ENCODE results near the gene MEIKIN. TPM values are rescaled to one million over a fixed set of nuclear protein-coding genes. Genes with fewer than 3 reads are reported as not detected.

MEIKIN gene, protein sequence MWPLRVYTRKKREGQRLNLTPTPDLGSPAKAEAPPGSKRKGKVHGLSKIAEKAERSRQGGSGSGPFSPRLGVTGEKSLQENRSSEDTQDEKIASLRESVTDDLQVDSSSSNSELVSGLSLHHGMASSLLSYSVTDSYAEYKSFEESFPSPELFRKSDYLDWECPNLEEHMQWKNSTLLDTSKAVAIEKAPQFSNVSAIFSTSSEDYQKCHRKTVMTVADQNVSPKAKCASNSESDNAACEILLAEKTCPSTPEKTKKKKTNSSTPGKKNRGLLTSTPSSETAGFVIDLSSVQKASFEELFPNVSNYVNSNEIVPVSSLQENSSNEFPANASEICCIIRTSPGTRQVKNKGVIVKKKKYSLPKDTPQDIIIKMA
- 0.39 and 0.54 TPM in 2 replicates for total RNA-seq

DNA sequence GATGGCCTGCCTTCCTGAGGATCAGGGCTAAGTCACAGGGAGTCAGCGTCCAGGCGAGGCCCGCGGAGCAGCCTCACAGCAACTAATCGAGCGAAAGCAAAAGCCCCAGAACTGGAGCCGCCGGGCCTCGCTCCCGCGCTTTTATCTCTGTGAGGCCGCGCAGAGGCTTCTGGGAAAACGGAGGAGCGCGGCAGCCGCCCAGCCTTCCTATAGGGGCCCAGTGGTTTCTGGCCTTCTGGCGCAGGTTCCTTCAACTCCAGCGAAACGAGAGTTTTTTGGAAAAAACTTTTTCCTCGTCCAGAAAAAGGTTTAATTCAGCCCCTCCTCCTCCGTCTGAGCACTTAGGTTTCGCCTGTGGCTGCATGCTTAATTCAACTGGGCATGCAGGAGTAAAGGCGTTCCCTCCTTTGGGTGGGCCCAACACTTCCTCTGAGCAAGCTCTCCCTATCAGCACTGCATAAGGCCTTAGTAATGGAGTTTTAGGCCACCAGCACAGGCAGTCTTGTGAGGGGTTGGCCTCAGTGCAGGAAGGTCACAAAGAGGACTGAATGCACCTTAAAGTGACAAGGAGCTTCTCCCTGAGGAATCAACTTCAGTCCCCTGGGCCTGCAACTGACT, at the start of gene MEIKIN:
Gene MEIKIN, minus strand, starts transcription at position 113 of the 618 bp plus-strand sequence. CDS start 158 bp downstream, outside the sequence.

DNA sequence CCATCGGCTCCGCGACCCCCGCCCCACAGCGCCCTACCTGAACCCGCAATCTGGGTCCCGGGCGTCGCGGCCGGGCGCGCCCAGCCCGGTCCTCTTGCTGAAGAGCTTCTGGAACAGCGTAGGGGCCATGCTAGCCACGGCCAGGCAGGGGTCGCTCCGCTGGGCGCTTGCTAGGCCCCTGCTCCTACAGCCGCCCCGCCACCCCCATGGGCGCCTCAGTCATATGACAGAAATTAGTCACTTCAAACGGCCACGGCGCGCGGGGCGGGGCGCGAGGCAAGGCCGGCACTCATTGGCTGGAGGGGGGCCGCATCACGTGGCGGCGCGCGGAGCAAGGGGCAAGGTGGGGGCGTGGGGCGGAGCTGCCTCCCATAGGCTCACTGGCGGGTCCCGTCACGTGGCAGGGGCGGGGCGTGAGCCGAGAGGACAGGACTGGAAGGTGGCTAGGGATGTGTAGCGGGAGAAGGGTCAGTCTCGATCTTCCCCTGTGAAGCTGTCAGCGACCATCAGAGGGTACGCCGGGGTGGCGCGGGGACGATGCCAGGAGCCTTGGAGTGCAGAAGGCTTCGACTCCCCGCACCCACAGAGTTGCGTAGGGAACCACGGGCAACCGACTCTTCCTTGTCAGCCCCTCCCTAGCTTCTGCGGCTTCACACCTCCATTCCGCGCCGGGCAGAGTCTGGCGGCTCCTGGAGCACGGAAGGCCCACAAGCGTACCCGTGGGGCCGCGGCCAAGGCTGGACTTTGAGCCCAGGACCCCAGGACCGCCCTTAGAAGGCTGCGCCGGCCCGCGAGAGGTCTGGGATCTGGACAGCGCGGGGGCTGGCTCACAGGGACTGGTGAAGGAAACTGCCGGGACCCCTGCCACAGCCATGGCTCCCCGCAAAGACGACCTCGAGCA, 148.4 kb downstream of the MEIKIN start, which contains the start of gene FNIP1:
Gene FNIP1, minus strand, starts transcription at position 225 of the 901 bp plus-strand sequence. Its CDS starts 96 bp downstream, at position 129.

Other genes starting within 250 kb of the MEIKIN start
- 43.2 and 49.3 TPM in 2 replicates for gene FNIP1, start 148.6 kb downstream of the MEIKIN start, total RNA-seq
- gene ACSL6, start 66.0 kb upstream of the MEIKIN start, total RNA-seq = 0.33 and 0.39 TPM in 2 replicates
- gene IL3, start 115.0 kb upstream of the MEIKIN start, total RNA-seq = not detected in 2 replicates
- not detected in 2 replicates for gene CSF2, start 128.1 kb upstream of the MEIKIN start, total RNA-seq